Activated naive CD4-positive, alpha-beta T cell treated with anti-CD3 and anti-CD28 coated beads, Interleukin-2, amount 50 U/mL, for 24 hours (primary cell): ENCODE measurements around the gene CDK6.

Experiments
- H3K27ac Mint-ChIP-seq: one replicate; pipeline ENCODE4 v1.8.0; 2021; ENCODE audit warnings: mild to moderate bottlenecking, mixed read lengths
- H3K27me3 Mint-ChIP-seq: one replicate; pipeline ENCODE4 v1.8.0; 2021; ENCODE audit warnings: mixed read lengths
- H3K36me3 Mint-ChIP-seq: one replicate; pipeline ENCODE4 v1.8.0; 2021; ENCODE audit warnings: mixed read lengths
- H3K4me1 Mint-ChIP-seq: one replicate; pipeline ENCODE4 v1.8.0; 2021; ENCODE audit warnings: mixed read lengths
- H3K4me3 Mint-ChIP-seq: one replicate; pipeline ENCODE4 v1.8.0; 2021; ENCODE audit warnings: mild to moderate bottlenecking, mixed read lengths
- H3K9me3 Mint-ChIP-seq: one replicate; pipeline ENCODE4 v1.8.0; 2021; ENCODE audit warnings: mixed read lengths

Gene CDK6

DNA sequence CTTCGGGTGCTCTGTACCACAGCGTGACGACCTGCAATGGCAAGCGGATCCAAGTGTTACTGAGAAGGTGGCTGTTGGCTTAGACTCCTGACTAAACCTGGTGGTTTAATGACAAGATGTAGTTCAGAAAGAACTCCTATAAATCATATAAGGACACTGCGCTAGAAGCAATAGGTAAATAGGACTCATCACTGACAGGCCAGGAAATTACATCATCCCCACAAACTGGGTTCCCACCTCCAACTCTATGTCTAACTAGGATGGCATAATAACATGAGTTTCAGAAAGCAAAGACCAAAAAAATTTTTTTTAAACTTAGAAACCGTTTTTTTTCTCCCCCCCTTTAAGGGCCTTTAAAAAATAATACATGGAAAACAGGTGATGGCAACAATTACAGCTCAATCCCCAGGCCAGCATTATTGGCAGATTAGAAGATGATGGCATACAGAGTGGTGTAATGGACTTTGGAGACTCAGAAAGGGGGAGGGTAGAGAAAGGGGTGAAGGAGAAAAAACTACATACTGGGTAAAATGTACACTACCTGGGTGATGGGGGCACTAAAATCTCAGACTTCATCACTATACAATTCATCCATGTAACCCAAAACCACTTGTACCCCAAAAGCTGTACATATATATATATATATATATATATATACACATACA, 164.7 kb downstream of the CDK6 start:
- peaks cover 5% of the 10 kb centered on the region for H3K9me3 Mint-ChIP-seq
- no peak overlapping the region for H3K4me3 Mint-ChIP-seq
- H3K36me3 Mint-ChIP-seq, result peaks cover 38% of the 10 kb centered on the region
- H3K27me3 Mint-ChIP-seq, result no peaks in the 10 kb centered on the region
- H3K27ac Mint-ChIP-seq, result peak overlapping the region; percentile 59
- H3K4me1 Mint-ChIP-seq, result peaks cover 57% of the 10 kb centered on the region

- Mint-ChIP-seq H3K36me3 (peaks cover 45% of the 10 kb centered on the region), H3K27me3 (no peaks in the 10 kb centered on the region), H3K9me3 (peaks cover 5% of the 10 kb centered on the region), H3K27ac (peak overlapping the region; percentile 49), H3K4me1 (peaks cover 66% of the 10 kb centered on the region), H3K4me3 (no peak overlapping the region)
Observed at GRCh38 chr7:92670204-92670851, 166.0 kb downstream of the CDK6 start.

- peaks cover 45% of the 10 kb centered on the region for H3K36me3 Mint-ChIP-seq
- H3K27me3 Mint-ChIP-seq, result no peaks in the 10 kb centered on the region
- H3K4me3 Mint-ChIP-seq, result no peak overlapping the region
- H3K4me1 Mint-ChIP-seq, result peaks cover 72% of the 10 kb centered on the region
- peak overlapping the region; percentile 35 for H3K27ac Mint-ChIP-seq
- H3K9me3 Mint-ChIP-seq, result peaks cover 5% of the 10 kb centered on the region
Observed at GRCh38 chr7:92669616-92670165, 166.7 kb downstream of the CDK6 start.

- no peak overlapping the region for H3K27ac Mint-ChIP-seq
- H3K9me3 Mint-ChIP-seq, result no peaks in the 10 kb centered on the region
- peaks cover 43% of the 10 kb centered on the region for H3K36me3 Mint-ChIP-seq
- peaks cover 65% of the 10 kb centered on the region for H3K4me1 Mint-ChIP-seq
- H3K4me3 Mint-ChIP-seq, result no peak overlapping the region
- no peaks in the 10 kb centered on the region for H3K27me3 Mint-ChIP-seq
Observed at GRCh38 chr7:92668564-92668963, 167.8 kb downstream of the CDK6 start.

DNA sequence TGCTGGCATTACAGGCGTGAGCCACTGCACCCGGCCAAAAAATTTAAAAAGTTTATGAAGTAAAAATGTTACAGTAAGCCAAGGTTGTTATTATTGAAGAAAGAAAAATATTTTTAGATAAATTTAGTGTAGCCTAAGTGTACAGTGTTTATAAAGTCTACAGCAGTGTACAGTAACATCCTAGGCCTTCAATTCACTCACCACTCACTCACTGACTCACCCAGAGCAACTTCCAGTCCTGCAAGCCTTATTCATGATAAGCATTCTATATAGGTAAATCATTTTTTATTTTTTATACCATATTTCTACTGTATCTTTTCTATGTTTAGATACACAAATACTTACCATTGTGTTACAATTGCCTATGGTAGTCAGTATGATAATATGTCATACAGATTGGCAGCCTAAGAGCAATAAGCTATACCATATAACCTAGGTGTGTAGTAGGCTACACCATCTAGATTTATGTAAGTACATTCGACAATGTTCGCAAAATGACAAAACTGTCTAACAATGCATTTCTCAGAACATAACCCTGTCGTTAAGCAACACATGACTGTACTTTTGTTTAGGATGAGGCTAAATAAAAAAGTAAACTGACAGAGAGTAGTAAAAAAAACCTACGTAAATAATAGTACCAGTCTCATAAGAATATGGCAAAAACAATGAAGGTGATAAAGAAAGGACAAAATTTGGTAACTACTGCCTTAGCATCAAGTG, 168.4 kb downstream of the CDK6 start:
- H3K4me1 Mint-ChIP-seq, result peaks cover 61% of the 10 kb centered on the region
- no peaks in the 10 kb centered on the region for H3K27me3 Mint-ChIP-seq
- no peak overlapping the region for H3K27ac Mint-ChIP-seq
- H3K4me3 Mint-ChIP-seq, result no peak overlapping the region
- H3K36me3 Mint-ChIP-seq, result peaks cover 39% of the 10 kb centered on the region
- no peaks in the 10 kb centered on the region for H3K9me3 Mint-ChIP-seq

GRCh38 chr7:92665926-92666325, 170.4 kb downstream of the CDK6 start:
- H3K27me3 Mint-ChIP-seq, result no peaks in the 10 kb centered on the region

GRCh38 chr7:92661651-92662050, 174.7 kb downstream of the CDK6 start:
- H3K4me3 Mint-ChIP-seq, result no peak overlapping the region
- H3K27ac Mint-ChIP-seq, result no peak overlapping the region
- H3K36me3 Mint-ChIP-seq, result peaks cover 21% of the 10 kb centered on the region
- H3K27me3 Mint-ChIP-seq, result no peaks in the 10 kb centered on the region
- H3K9me3 Mint-ChIP-seq, result no peaks in the 10 kb centered on the region
- H3K4me1 Mint-ChIP-seq, result peaks cover 41% of the 10 kb centered on the region

More at GRCh38 chr7:92665926-92666325, 170.4 kb downstream of the CDK6 start:
- Mint-ChIP-seq H3K4me3 (no peak overlapping the region), H3K36me3 (peaks cover 24% of the 10 kb centered on the region), H3K27ac (peak overlapping the region; percentile 52), H3K4me1 (peaks cover 42% of the 10 kb centered on the region), H3K9me3 (no peaks in the 10 kb centered on the region)

GRCh38 chr7:92658671-92659070, 177.7 kb downstream of the CDK6 start:
- H3K36me3 Mint-ChIP-seq, result peaks cover 24% of the 10 kb centered on the region
- no peak overlapping the region for H3K4me3 Mint-ChIP-seq
- peaks cover 5% of the 10 kb centered on the region for H3K9me3 Mint-ChIP-seq
- H3K27ac Mint-ChIP-seq, result no peak overlapping the region
- peaks cover 36% of the 10 kb centered on the region for H3K4me1 Mint-ChIP-seq
- H3K27me3 Mint-ChIP-seq, result no peaks in the 10 kb centered on the region

- H3K27ac Mint-ChIP-seq, result no peak overlapping the region
- peaks cover 5% of the 10 kb centered on the region for H3K9me3 Mint-ChIP-seq
- no peaks in the 10 kb centered on the region for H3K27me3 Mint-ChIP-seq
- peaks cover 26% of the 10 kb centered on the region for H3K36me3 Mint-ChIP-seq
- peaks cover 43% of the 10 kb centered on the region for H3K4me1 Mint-ChIP-seq
- H3K4me3 Mint-ChIP-seq, result no peak overlapping the region
Observed at GRCh38 chr7:92657391-92657790, 179.0 kb downstream of the CDK6 start.

- H3K9me3 Mint-ChIP-seq, result peaks cover 5% of the 10 kb centered on the region
- no peak overlapping the region for H3K27ac Mint-ChIP-seq
- H3K27me3 Mint-ChIP-seq, result no peaks in the 10 kb centered on the region
- peaks cover 48% of the 10 kb centered on the region for H3K4me1 Mint-ChIP-seq
- H3K36me3 Mint-ChIP-seq, result peaks cover 30% of the 10 kb centered on the region
- no peak overlapping the region for H3K4me3 Mint-ChIP-seq
Observed at GRCh38 chr7:92656121-92656520, 180.3 kb downstream of the CDK6 start.

DNA sequence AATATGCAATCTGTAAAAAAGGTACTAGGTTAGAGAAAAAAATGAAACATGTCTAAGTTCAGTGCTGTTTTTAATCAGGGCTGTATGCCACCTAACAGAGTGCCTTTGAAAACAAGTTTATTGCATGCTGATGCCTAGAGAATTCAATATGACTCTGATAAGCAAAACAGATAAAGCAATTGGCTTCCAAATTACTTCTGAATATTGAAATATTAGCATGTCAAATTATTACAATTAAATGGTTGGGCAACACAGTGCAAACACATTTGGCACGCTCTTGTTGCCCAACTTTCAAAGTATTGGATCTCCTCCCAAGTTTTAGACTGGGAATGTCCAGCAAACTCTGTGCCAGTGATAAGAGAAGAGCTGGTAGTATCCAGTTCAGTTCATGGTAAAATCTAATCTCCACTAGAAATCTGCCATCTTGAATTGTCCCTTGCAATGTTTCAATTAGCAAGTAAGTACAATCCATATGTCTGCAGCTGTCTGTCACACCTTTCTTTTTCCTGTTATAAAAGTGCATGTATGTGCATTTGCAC, 181.0 kb downstream of the CDK6 start:
- H3K4me3 Mint-ChIP-seq, result no peak overlapping the region
- H3K36me3 Mint-ChIP-seq, result peaks cover 30% of the 10 kb centered on the region
- no peak overlapping the region for H3K27ac Mint-ChIP-seq
- H3K27me3 Mint-ChIP-seq, result no peaks in the 10 kb centered on the region
- peaks cover 5% of the 10 kb centered on the region for H3K9me3 Mint-ChIP-seq
- peaks cover 49% of the 10 kb centered on the region for H3K4me1 Mint-ChIP-seq

DNA sequence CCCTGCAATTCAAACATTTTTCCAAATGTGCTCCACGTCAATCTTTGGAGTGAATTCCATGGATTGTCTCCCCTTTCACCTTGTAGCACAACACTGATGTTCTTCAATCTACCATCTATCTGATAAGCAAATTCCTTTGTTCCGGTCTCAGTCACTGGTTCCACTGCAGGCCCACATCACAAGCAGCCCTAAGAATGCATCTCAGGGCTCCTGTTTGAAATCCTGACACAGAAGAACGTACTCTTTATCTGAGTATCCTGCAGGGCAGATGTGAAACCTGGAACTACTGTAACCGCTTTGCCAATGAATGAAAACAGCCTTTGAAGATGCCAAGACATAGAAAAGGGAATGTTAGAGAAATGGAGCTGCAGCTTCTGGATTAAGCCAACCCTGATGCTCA, 183.2 kb downstream of the CDK6 start:
- Mint-ChIP-seq H3K4me1 (peaks cover 54% of the 10 kb centered on the region), H3K27me3 (no peaks in the 10 kb centered on the region), H3K9me3 (peaks cover 5% of the 10 kb centered on the region), H3K4me3 (no peak overlapping the region), H3K27ac (peak overlapping the region; percentile 9), H3K36me3 (peaks cover 23% of the 10 kb centered on the region)

GRCh38 chr7:92652536-92652935, 183.8 kb downstream of the CDK6 start:
- Mint-ChIP-seq H3K4me1 (peaks cover 56% of the 10 kb centered on the region), H3K27me3 (no peaks in the 10 kb centered on the region), H3K9me3 (peaks cover 5% of the 10 kb centered on the region), H3K4me3 (no peak overlapping the region), H3K27ac (peak overlapping the region; percentile 66), H3K36me3 (peaks cover 27% of the 10 kb centered on the region)

DNA sequence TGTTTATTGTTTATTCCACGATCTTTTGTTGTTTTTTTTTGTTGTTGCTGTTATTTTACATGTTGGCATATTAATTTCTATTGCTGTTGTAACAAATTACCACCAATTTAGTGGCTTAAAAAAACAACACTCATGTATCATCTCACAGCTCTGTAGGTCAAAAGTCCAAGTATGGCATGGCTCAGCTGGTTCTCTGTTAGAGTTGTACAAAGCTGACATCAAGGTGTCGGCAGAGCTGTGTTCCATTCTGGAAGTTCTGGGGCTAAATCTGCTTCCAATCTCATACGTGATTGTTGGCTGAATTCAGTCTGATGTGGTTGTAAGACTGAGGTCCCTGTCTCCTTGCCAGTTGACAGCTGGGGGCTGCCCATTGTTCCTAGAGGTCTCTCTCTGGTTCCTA, 186.0 kb downstream of the CDK6 start:
- Mint-ChIP-seq H3K27me3 (no peaks in the 10 kb centered on the region), H3K4me3 (no peak overlapping the region), H3K27ac (peak overlapping the region; percentile 46), H3K4me1 (peaks cover 66% of the 10 kb centered on the region), H3K9me3 (peaks cover 5% of the 10 kb centered on the region), H3K36me3 (peaks cover 28% of the 10 kb centered on the region)

DNA sequence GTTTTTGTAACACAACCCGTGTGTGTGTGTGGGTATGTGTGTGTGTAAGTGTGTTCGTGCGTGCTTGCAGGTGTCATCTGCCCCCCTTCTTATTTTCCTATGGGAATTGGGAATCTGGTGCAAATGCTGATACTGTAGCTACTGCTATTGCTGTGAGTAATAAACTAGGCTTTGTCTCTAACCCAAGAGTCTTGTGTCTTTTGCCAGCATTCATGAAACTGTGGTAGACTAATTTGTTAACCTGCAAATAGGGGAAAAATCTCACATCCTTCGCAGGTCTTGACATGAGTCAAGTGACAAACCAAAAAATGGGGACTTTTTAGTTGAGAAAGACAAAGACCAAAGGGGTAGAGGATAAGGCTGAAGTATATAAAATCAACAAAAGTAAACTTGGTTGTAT, 188.3 kb downstream of the CDK6 start:
- Mint-ChIP-seq H3K4me3 (no peak overlapping the region), H3K27ac (peak overlapping the region; percentile 79), H3K36me3 (peaks cover 29% of the 10 kb centered on the region), H3K9me3 (no peaks in the 10 kb centered on the region), H3K27me3 (no peaks in the 10 kb centered on the region), H3K4me1 (peaks cover 71% of the 10 kb centered on the region)
